ENCODE data around the gene KRT85.

GRCh38 chr12:52335598-52336262 is 31.6 kb downstream of the KRT85 start:
- TF ChIP-seq CTCF (IDR thresholded peaks at IDR 0.05) (no peak), POLR2A (IDR thresholded peaks at IDR 0.05) (no peak)

All from esophagus squamous epithelium (tissue), 4 donors.